WTC11 (cell line): ENCODE results near the gene NEK7.

Experiments
- CREM ChIP-seq: sonication (generic); formaldehyde crosslinking; IDR thresholded peaks from 2 replicates; pipeline ENCODE4 v1.8.1; 2022; ENCODE audit warnings: mild to moderate bottlenecking, missing genetic modification reagents, moderate library complexity
- IRF2 ChIP-seq: sonication (generic); formaldehyde crosslinking; IDR thresholded peaks from 2 replicates; pipeline ENCODE4 v1.8.0; 2022; ENCODE audit warnings: low read depth, missing genetic modification reagents, borderline replicate concordance
- JUN ChIP-seq: sonication (generic); formaldehyde crosslinking; IDR thresholded peaks from 2 replicates; pipeline ENCODE4 v1.8.0; 2023; ENCODE audit warnings: mild to moderate bottlenecking, missing genetic modification reagents
- NR3C1 ChIP-seq: sonication (generic); formaldehyde crosslinking; conservative IDR thresholded peaks from 2 replicates; pipeline ENCODE4 v1.8.1; 2023; ENCODE audit warnings: low read depth, mild to moderate bottlenecking, missing genetic modification reagents
- ZNF232 ChIP-seq: sonication (generic); formaldehyde crosslinking; IDR thresholded peaks from 2 replicates; pipeline ENCODE4 v1.8.0; 2022; ENCODE audit warnings: mild to moderate bottlenecking, missing genetic modification reagents
- ZNF263 ChIP-seq: sonication (generic); formaldehyde crosslinking; IDR thresholded peaks from 2 replicates; pipeline ENCODE4 v1.8.1; 2022; ENCODE audit warnings: low read depth, mild to moderate bottlenecking, moderate library complexity, missing genetic modification reagents
- TF ChIP-seq, protein P1 (sequence below): sonication (generic); formaldehyde crosslinking; IDR thresholded peaks from 2 replicates; pipeline ENCODE4 v1.8.1; 2023; ENCODE audit warnings: mild to moderate bottlenecking, moderate library complexity, missing genetic modification reagents
- TF ChIP-seq, protein P2 (sequence below): fragments of 200-600 bp; IDR thresholded peaks from 2 replicates; pipeline ENCODE4 v1.8.0; 2022; ENCODE audit warnings: antibody characterized with exemption
- TF ChIP-seq, protein P3 (sequence below): sonication (generic); formaldehyde crosslinking; IDR thresholded peaks from 2 replicates; pipeline ENCODE4 v1.8.0; 2023; ENCODE audit warnings: missing genetic modification reagents
- TF ChIP-seq, protein P4 (sequence below): sonication (generic); formaldehyde crosslinking; IDR thresholded peaks from 2 replicates; pipeline ENCODE4 v1.8.1; 2022; ENCODE audit warnings: low read depth, missing genetic modification reagents, borderline replicate concordance
- TF ChIP-seq, protein P5 (sequence below): fragments of 250-450 bp; sonication (Bioruptor Pico); IDR thresholded peaks from 2 replicates; pipeline ENCODE4 v1.9.0; 2021; ENCODE audit warnings: mild to moderate bottlenecking
- TF ChIP-seq, protein P6 (sequence below): sonication (generic); formaldehyde crosslinking; IDR thresholded peaks from 2 replicates; pipeline ENCODE4 v1.8.0; 2022; ENCODE audit warnings: mild to moderate bottlenecking, missing genetic modification reagents
- TF ChIP-seq, protein P7 (sequence below): sonication (generic); formaldehyde crosslinking; IDR thresholded peaks from 2 replicates; pipeline ENCODE4 v1.8.0; 2022; ENCODE audit warnings: mild to moderate bottlenecking, missing genetic modification reagents

DNA sequence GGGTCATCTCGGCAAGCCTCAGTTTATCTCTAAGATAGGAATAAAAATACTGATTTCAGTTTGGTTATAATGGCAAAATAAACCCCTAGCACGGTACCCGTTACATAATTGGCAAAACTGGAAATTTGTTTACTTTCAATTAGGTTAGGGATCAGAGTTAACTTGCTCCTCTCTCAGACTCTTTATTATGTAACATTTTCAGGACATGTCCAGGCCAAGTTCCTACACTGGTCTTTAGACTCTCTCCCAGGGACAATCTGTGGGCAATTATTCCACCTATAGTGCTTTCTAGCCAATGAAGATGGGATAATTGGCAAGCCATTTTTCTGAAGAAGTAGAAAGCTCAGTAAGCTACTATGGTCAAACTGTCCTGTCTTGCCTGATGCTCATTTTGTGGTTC lies 189.4 kb downstream of the NEK7 start:
- no peak for TF ChIP-seq IRF2
- TF ChIP-seq, protein P1, sequence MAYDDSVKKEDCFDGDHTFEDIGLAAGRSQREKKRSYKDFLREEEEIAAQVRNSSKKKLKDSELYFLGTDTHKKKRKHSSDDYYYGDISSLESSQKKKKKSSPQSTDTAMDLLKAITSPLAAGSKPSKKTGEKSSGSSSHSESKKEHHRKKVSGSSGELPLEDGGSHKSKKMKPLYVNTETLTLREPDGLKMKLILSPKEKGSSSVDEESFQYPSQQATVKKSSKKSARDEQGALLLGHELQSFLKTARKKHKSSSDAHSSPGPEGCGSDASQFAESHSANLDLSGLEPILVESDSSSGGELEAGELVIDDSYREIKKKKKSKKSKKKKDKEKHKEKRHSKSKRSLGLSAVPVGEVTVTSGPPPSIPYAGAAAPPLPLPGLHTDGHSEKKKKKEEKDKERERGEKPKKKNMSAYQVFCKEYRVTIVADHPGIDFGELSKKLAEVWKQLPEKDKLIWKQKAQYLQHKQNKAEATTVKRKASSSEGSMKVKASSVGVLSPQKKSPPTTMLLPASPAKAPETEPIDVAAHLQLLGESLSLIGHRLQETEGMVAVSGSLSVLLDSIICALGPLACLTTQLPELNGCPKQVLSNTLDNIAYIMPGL (CRISPR knock-in tag) = no peak
- TF ChIP-seq, protein P2, sequence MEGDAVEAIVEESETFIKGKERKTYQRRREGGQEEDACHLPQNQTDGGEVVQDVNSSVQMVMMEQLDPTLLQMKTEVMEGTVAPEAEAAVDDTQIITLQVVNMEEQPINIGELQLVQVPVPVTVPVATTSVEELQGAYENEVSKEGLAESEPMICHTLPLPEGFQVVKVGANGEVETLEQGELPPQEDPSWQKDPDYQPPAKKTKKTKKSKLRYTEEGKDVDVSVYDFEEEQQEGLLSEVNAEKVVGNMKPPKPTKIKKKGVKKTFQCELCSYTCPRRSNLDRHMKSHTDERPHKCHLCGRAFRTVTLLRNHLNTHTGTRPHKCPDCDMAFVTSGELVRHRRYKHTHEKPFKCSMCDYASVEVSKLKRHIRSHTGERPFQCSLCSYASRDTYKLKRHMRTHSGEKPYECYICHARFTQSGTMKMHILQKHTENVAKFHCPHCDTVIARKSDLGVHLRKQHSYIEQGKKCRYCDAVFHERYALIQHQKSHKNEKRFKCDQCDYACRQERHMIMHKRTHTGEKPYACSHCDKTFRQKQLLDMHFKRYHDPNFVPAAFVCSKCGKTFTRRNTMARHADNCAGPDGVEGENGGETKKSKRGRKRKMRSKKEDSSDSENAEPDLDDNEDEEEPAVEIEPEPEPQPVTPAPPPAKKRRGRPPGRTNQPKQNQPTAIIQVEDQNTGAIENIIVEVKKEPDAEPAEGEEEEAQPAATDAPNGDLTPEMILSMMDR = no peak
- no peak for TF ChIP-seq NR3C1 (CRISPR knock-in tag)
- TF ChIP-seq, protein P3, sequence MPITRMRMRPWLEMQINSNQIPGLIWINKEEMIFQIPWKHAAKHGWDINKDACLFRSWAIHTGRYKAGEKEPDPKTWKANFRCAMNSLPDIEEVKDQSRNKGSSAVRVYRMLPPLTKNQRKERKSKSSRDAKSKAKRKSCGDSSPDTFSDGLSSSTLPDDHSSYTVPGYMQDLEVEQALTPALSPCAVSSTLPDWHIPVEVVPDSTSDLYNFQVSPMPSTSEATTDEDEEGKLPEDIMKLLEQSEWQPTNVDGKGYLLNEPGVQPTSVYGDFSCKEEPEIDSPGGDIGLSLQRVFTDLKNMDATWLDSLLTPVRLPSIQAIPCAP (CRISPR knock-in tag) = no peak
- TF ChIP-seq JUN (CRISPR knock-in tag) = no peak
- TF ChIP-seq ZNF263 (CRISPR knock-in tag) = no peak
- TF ChIP-seq, protein P4, sequence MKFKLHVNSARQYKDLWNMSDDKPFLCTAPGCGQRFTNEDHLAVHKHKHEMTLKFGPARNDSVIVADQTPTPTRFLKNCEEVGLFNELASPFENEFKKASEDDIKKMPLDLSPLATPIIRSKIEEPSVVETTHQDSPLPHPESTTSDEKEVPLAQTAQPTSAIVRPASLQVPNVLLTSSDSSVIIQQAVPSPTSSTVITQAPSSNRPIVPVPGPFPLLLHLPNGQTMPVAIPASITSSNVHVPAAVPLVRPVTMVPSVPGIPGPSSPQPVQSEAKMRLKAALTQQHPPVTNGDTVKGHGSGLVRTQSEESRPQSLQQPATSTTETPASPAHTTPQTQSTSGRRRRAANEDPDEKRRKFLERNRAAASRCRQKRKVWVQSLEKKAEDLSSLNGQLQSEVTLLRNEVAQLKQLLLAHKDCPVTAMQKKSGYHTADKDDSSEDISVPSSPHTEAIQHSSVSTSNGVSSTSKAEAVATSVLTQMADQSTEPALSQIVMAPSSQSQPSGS (CRISPR knock-in tag) = no peak
- TF ChIP-seq, protein P5, sequence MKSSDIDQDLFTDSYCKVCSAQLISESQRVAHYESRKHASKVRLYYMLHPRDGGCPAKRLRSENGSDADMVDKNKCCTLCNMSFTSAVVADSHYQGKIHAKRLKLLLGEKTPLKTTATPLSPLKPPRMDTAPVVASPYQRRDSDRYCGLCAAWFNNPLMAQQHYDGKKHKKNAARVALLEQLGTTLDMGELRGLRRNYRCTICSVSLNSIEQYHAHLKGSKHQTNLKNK = no peak
- TF ChIP-seq ZNF232 (CRISPR knock-in tag) = no peak
- TF ChIP-seq CREM (CRISPR knock-in tag) = no peak
- TF ChIP-seq, protein P6, sequence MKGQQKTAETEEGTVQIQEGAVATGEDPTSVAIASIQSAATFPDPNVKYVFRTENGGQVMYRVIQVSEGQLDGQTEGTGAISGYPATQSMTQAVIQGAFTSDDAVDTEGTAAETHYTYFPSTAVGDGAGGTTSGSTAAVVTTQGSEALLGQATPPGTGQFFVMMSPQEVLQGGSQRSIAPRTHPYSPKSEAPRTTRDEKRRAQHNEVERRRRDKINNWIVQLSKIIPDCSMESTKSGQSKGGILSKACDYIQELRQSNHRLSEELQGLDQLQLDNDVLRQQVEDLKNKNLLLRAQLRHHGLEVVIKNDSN = no peak
- TF ChIP-seq, protein P7, sequence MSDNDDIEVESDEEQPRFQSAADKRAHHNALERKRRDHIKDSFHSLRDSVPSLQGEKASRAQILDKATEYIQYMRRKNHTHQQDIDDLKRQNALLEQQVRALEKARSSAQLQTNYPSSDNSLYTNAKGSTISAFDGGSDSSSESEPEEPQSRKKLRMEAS = no peak
